EL (cell line): ENCODE measurements around the gene PCDHA9.
"Not testable (repeated sequence)": the region's sequence is repeated elsewhere in the genome, so short reads cannot be mapped to it uniquely, and the experiment has no call there.

Source experiments
- DNase-seq: peaks from one replicate; pipeline ENCODE4 v3.0.0-alpha.2; 2016

PCDHA9 gene

GRCh38 chr5:140835622-140836510 lies 12.3 kb upstream of the PCDHA9 start:
- DNase-seq = no peak

GRCh38 chr5:140840978-140841962 lies 6.9 kb upstream of the PCDHA9 start, which contains the start of gene PCDHA8:
Gene PCDHA8 (plus strand): TSS chr5:140841187. CDS start chr5:140841322, 135 bp downstream.
- peak; percentile 13 for DNase-seq

- DNase-seq = no peak
Measured at GRCh38 chr5:140842798-140843733, 5.1 kb upstream of the PCDHA9 start.

GRCh38 chr5:140849831-140850634 lies 1.9 kb downstream of the PCDHA9 start:
- DNase-seq = not testable (repeated sequence)

GRCh38 chr5:140855772-140856674 lies 7.8 kb downstream of the PCDHA9 start, which contains the start of gene PCDHA10:
Gene PCDHA10 (plus strand): TSS chr5:140855897. CDS start chr5:140856049, 152 bp downstream.
- DNase-seq = no peak

- no peak for DNase-seq
Measured at GRCh38 chr5:140857177-140857986, 9.2 kb downstream of the PCDHA9 start.

GRCh38 chr5:140857987-140858240 lies 9.7 kb downstream of the PCDHA9 start:
- DNase-seq = no peak

GRCh38 chr5:140862441-140863295 lies 14.5 kb downstream of the PCDHA9 start:
- DNase-seq = no peak

GRCh38 chr5:140868721-140869554 lies 20.8 kb downstream of the PCDHA9 start, which contains the start of gene PCDHA11:
Gene PCDHA11 (plus strand): TSS chr5:140868957. CDS start chr5:140869104, 147 bp downstream.
- peak; percentile 7 for DNase-seq

- DNase-seq = no peak
Measured at GRCh38 chr5:140869555-140869886, 21.3 kb downstream of the PCDHA9 start.

GRCh38 chr5:140870221-140871201 lies 22.3 kb downstream of the PCDHA9 start:
- no peak for DNase-seq

- peak; percentile 3 for DNase-seq
Measured at GRCh38 chr5:140875085-140876065, 27.2 kb downstream of the PCDHA9 start, which contains the start of gene PCDHA12. Gene PCDHA12 (plus strand): TSS chr5:140875308. CDS start chr5:140875473, 165 bp downstream.

- not testable (repeated sequence) for DNase-seq
Measured at GRCh38 chr5:140876541-140877261, 28.5 kb downstream of the PCDHA9 start.

GRCh38 chr5:140877262-140877581 lies 29.0 kb downstream of the PCDHA9 start:
- no peak for DNase-seq
